ENCODE measurements around the gene IDUA. TPM values are rescaled to one million over a fixed set of nuclear protein-coding genes. Genes with fewer than 3 reads are reported as not detected.
A peak's percentile ranks its signal among the peaks of the same experiment; 100 is the strongest.

Gene IDUA
- total and polyA plus RNA-seq, 10 of the 15 experiments (the other 5 are each of a cell fraction or from before 2014, with no cell fraction given) = 0.05 to 7.6 (median 1.4) TPM; not detected in 1

DNA sequence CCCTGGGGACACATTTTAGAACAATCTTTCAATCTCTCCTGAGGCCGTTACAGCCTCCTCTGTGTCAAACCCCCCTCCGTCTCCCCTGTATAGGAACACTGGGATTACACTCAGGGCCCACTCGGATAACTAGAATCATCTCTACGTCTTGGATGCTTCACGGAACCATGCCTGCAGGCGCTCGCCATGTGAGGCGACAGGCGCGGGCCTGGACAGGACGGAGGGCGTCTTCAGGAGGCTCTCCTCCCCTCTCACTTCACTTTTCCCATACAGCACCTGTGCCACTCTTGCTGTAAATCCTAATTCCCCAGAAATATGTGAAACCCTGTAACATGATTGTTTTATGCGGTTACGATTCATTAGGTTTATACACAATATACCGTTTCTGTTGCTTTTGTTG, 4.0 kb upstream of the IDUA start (continued):
- TF ChIP-seq, protein P1, sequence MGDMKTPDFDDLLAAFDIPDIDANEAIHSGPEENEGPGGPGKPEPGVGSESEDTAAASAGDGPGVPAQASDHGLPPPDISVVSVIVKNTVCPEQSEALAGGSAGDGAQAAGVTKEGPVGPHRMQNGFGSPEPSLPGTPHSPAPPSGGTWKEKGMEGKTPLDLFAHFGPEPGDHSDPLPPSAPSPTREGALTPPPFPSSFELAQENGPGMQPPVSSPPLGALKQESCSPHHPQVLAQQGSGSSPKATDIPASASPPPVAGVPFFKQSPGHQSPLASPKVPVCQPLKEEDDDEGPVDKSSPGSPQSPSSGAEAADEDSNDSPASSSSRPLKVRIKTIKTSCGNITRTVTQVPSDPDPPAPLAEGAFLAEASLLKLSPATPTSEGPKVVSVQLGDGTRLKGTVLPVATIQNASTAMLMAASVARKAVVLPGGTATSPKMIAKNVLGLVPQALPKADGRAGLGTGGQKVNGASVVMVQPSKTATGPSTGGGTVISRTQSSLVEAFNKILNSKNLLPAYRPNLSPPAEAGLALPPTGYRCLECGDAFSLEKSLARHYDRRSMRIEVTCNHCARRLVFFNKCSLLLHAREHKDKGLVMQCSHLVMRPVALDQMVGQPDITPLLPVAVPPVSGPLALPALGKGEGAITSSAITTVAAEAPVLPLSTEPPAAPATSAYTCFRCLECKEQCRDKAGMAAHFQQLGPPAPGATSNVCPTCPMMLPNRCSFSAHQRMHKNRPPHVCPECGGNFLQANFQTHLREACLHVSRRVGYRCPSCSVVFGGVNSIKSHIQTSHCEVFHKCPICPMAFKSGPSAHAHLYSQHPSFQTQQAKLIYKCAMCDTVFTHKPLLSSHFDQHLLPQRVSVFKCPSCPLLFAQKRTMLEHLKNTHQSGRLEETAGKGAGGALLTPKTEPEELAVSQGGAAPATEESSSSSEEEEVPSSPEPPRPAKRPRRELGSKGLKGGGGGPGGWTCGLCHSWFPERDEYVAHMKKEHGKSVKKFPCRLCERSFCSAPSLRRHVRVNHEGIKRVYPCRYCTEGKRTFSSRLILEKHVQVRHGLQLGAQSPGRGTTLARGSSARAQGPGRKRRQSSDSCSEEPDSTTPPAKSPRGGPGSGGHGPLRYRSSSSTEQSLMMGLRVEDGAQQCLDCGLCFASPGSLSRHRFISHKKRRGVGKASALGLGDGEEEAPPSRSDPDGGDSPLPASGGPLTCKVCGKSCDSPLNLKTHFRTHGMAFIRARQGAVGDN (IDR thresholded peaks at IDR 0.05) = no peak

DNA sequence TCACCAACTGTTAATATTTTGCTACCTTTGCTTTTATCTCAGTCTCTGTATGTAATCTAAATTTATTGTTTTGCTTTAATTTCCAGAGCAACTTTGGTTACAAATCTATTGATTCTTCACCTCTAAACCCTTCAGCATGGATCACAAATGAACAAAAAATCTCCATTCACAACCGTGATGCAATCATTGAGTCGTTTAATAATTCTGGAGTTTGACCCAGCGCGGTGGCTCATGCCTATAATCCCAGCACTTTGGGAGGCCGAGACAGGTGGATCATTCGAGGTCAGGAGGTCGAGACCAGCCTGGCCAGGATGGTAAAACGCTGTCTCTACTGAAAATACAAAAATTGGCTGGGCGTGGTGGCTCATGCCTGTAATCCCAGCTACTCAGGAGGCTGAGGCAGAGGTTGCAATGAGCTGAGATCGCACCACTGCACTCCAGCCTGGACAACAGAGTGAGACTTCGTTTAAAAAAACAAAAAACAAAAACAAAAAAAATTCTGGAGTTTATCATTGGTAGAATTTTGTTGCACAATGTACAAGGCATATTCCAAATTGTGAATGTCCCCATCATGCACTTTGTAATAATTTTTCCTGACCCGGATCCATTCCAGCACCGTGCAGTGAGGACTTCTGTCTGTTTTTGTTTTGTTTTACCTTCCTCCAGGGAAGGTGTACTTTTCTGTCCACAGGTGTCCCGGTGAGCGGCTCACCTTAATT, 2.3 kb upstream of the IDUA start:
- no peak for DNase-seq (ENCODE audit: low read depth, low spot score)
- FAIRE-seq = no peak
- H4K20me1 ChIP-seq (ENCODE audit: control insufficient read depth, insufficient read depth) = no peaks in the 10 kb centered on the region
- ChIA-PET POLR2A (no interaction called here), SMC1A (ENCODE audit: uncharacterized antibody, unreplicated experiment) (interaction anchor here (1.0 kb wide), 1 partner anchor 48 kb away, joined by 4 read pairs; no protein-coding TSS in a partner anchor), CTCF (interaction anchor here (0.8 to 1.6 kb wide), 3 partner anchors 54 to 242 kb away, joined by 3 to 5 read pairs (median 3); no protein-coding TSS in a partner anchor), RAD21 (ENCODE audit: unreplicated experiment) (interaction anchor here (1.3 to 5.2 kb wide), 2 partner anchors 51 to 104 kb away, joined by 4 to 48 read pairs; partner anchors contain the start of genes GAK and TMEM175)
- H3K4me2 ChIP-seq (ENCODE audit: control insufficient read depth, insufficient read depth) = peak overlapping the region; percentile 82
- 47% methylated on average over 15 of the region's 15 CpGs for WGBS (ENCODE audit: insufficient coverage, insufficient replicate concordance, low lambda C conversion rate, missing lambda C conversion rate)
- no peak for ATAC-seq
- no peaks in the 10 kb centered on the region for H3K79me2 ChIP-seq (ENCODE audit: control insufficient read depth, insufficient read depth, low read length)
- H3K9ac ChIP-seq (ENCODE audit: control insufficient read depth, insufficient read depth, low read length) = no peak overlapping the region
- H3K27me3 ChIP-seq (replicated peaks in 1 of 2; ENCODE audit: control insufficient read depth in 2 of 2, insufficient read depth in 2 of 2, low read length in 1 of 2) = no peaks in the 10 kb centered on the region
- no peaks in the 10 kb centered on the region for H3K36me3 ChIP-seq (ENCODE audit: control insufficient read depth in 2 of 2, insufficient read depth in 2 of 2, low read length in 1 of 2)
- H3K27ac ChIP-seq (ENCODE audit: control insufficient read depth, insufficient read depth) = no peak overlapping the region
- no TSS peak for BruUV-seq (replicated peaks)
- H3K4me3 ChIP-seq = no peak overlapping the region
- peaks cover 8% of the 10 kb centered on the region; the same call in 1 of the 2 replicates for H3K4me1 ChIP-seq (ENCODE audit: control insufficient read depth, insufficient read depth, low read length)
- H2AFZ ChIP-seq (ENCODE audit: control insufficient read depth, low read depth, low read length) = peak overlapping the region; percentile 72; the same call in 1 of the 2 replicates
- no peaks in the 10 kb centered on the region for H3K9me3 ChIP-seq (replicated peaks; ENCODE audit: control insufficient read depth, insufficient read depth, low read length)
- in situ Hi-C loops (cut with MboI) = no loop called here
- intact Hi-C loops (cut with micrococcal nuclease; ENCODE audit: unreplicated experiment) = loop anchor here (10.0 kb wide), 1 partner anchor 90 kb away; no protein-coding TSS in a partner anchor
- TF ChIP-seq TARDBP (IDR thresholded peaks at IDR 0.05; ENCODE audit: borderline replicate concordance) (no peak), NFXL1 (IDR thresholded peaks at IDR 0.05; ENCODE audit: borderline replicate concordance) (no peak), PBX3 (IDR thresholded peaks at IDR 0.05; ENCODE audit: insufficient replicate concordance, low read depth, low read length) (no peak), WRNIP1 (IDR thresholded peaks at IDR 0.05; ENCODE audit: borderline replicate concordance, low read depth, low read length) (no peak), RAD21 (IDR thresholded peaks at IDR 0.05; ENCODE audit: insufficient read depth, low read depth, low read length) (no peak), CBX3 (IDR thresholded peaks at IDR 0.05; ENCODE audit: borderline replicate concordance, low read depth) (no peak), BACH1 (IDR thresholded peaks at IDR 0.05; ENCODE audit: borderline replicate concordance) (no peak), GABPA (IDR thresholded peaks at IDR 0.05; ENCODE audit: low read depth) (no peak), POLR2AphosphoS2 (IDR thresholded peaks at IDR 0.05; ENCODE audit: low read depth, low read length) (no peak), TCF3 (IDR thresholded peaks at IDR 0.05; ENCODE audit: borderline replicate concordance, insufficient read depth, low read depth, low read length) (no peak), STAT3 (IDR thresholded peaks at IDR 0.05; ENCODE audit: low read depth, low read length) (no peak), ETV6 (conservative IDR thresholded peaks at IDR 0.05 in 1 of 2, IDR thresholded peaks at IDR 0.05 in 1 of 2; ENCODE audit: borderline replicate concordance in 1 of 2, low read depth in 1 of 2) (no peak), ESRRA (IDR thresholded peaks at IDR 0.05; ENCODE audit: low read length) (no peak)

Data from GM12878 (cell line).